Uterus (tissue), 2 donors: ENCODE data around the gene GLCE.

ENCODE experiments used
- CTCF ChIP-seq, 4 experiments: fragments of 200-600 bp in 2 of 4; fragments of 450-650 bp in 2 of 4; sonication (generic) in 2 of 4; IDR thresholded peaks; one replicate each; pipeline ENCODE4 v1.5.1; 2016 to 2019; ENCODE audit warnings: antibody characterized with exemption in 4 of 4, mild to moderate bottlenecking in 2 of 4, moderate library complexity in 1 of 4
- POLR2A ChIP-seq, 2 donors: fragments of 450-650 bp; IDR thresholded peaks; one replicate each; pipeline ENCODE4 v1.6.1; 2016; ENCODE audit warnings: antibody characterized with exemption in 2 of 2, mild to moderate bottlenecking in 1 of 2, moderate library complexity in 1 of 2

DNA sequence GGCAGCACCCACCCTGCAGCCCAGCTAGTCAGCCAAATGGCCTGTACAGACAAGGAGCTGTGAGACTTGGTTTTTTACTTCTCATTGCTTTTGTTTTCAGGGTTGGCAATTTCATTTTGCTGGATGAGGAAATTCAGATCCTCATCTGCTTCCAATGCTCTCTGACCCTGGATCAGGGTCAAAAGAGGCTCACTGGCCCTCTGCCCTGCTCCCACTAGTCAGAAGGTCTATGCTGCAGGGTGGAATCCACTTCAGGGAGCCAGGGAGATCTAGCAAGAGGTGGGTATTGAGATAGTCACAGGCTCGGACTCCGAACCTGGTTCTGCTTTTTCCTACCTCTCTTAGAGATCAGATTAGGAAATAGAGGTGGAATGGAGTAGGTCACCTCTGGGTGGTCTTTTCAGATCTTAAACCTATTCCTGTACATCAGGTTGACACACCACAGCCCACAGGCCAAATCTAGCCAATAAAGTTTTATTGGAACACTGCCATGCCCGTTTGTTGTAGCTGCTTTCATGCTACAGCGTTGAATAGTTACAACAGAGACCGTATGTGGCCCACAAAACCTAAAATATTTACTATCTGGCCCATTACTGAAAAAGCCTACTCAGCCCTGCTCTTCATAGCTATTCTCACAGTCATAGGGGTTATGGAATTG, 26.4 kb upstream of the GLCE start:
- TF ChIP-seq CTCF (IDR thresholded peaks at IDR 0.05) (no peak), POLR2A (IDR thresholded peaks at IDR 0.05) (no peak)
